Mesenchymal stem cell (in vitro differentiated cells and primary cell): ENCODE data around the gene ZFP1.

Source experiments
- DNase-seq: peaks from one replicate; pipeline ENCODE4 v3.0.0-alpha.2; 2013
- H2AFZ ChIP-seq: one replicate; pipeline ENCODE4 v1.6.1; 2013; ENCODE audit warnings: low read depth, mild to moderate bottlenecking, control low read depth, inconsistent platforms, low read length, moderate library complexity
- H2AK5ac ChIP-seq: 2 replicates; pipeline ENCODE4 v1.6.1; 2013; ENCODE audit warnings: low read length, moderate library complexity, mild to moderate bottlenecking, inconsistent platforms; ENCODE audit not compliant: severe bottlenecking
- H2BK120ac ChIP-seq: one replicate; pipeline ENCODE4 v1.6.1; 2013; ENCODE audit warnings: low read depth, mild to moderate bottlenecking, inconsistent platforms, low read length, moderate library complexity
- H2BK12ac ChIP-seq, 2 experiments: one replicate each; pipeline ENCODE4 v1.6.1; 2013; ENCODE audit warnings: inconsistent platforms in 2 of 2, low read length in 2 of 2, mild to moderate bottlenecking in 2 of 2, moderate library complexity in 2 of 2, control low read depth in 1 of 2
- H2BK15ac ChIP-seq: one replicate; pipeline ENCODE4 v1.6.1; 2013; ENCODE audit warnings: mild to moderate bottlenecking, low read depth, inconsistent platforms; ENCODE audit not compliant: poor library complexity, severe bottlenecking
- H2BK5ac ChIP-seq: 2 replicates; pipeline ENCODE4 v1.6.1; 2013; ENCODE audit warnings: low read depth, mild to moderate bottlenecking, low read length, control low read depth, inconsistent platforms; ENCODE audit not compliant: poor library complexity, severe bottlenecking
- H3K14ac ChIP-seq, 2 experiments: one replicate each; pipeline ENCODE4 v1.6.1; 2013; ENCODE audit warnings: inconsistent platforms in 2 of 2, low read length in 2 of 2, control low read depth in 1 of 2, mild to moderate bottlenecking in 1 of 2, moderate library complexity in 1 of 2
- H3K18ac ChIP-seq, 2 experiments: one replicate each; pipeline ENCODE4 v1.6.1; 2013; ENCODE audit warnings: inconsistent platforms in 2 of 2, low read length in 2 of 2, control low read depth in 1 of 2, low read depth in 1 of 2, mild to moderate bottlenecking in 1 of 2
- H3K23ac ChIP-seq, 2 experiments: one replicate each; pipeline ENCODE4 v1.6.1; 2013; ENCODE audit warnings: inconsistent platforms in 2 of 2, low read length in 2 of 2, mild to moderate bottlenecking in 2 of 2, moderate library complexity in 2 of 2, control low read depth in 1 of 2
- H3K27ac ChIP-seq: 2 replicates; pipeline ENCODE4 v1.5.1; 2013; ENCODE audit warnings: mild to moderate bottlenecking, moderate library complexity, low read length, control low read depth, inconsistent platforms; ENCODE audit not compliant: poor library complexity, severe bottlenecking
- H3K27me3 ChIP-seq, 2 experiments: 2 replicates each; pipeline versions ENCODE4 v1.6.1 to v1.7.0; 2013; ENCODE audit warnings: low read length in 2 of 2, mild to moderate bottlenecking in 2 of 2, moderate library complexity in 2 of 2, control low read depth in 1 of 2, inconsistent platforms in 1 of 2; ENCODE audit not compliant: control insufficient read depth in 1 of 2, insufficient read depth in 1 of 2
- H3K36me3 ChIP-seq, 2 experiments: 2 replicates each; pipeline versions ENCODE4 v1.6.1 to v1.7.0; 2013; ENCODE audit warnings: low read length in 2 of 2, control low read depth in 1 of 2, inconsistent platforms in 1 of 2, low read depth in 1 of 2, mild to moderate bottlenecking in 1 of 2; ENCODE audit not compliant: insufficient read depth in 2 of 2, control insufficient read depth in 1 of 2
- H3K4ac ChIP-seq, 2 experiments: one replicate each; pipeline ENCODE4 v1.6.1; 2013; ENCODE audit warnings: inconsistent platforms in 2 of 2, low read length in 2 of 2, mild to moderate bottlenecking in 2 of 2, moderate library complexity in 2 of 2, control low read depth in 1 of 2, low read depth in 1 of 2
- H3K4me1 ChIP-seq: 2 replicates; pipeline ENCODE4 v1.6.1; 2013; ENCODE audit warnings: low read depth, low read length, control low read depth; ENCODE audit not compliant: control insufficient read depth, insufficient read depth
- H3K4me2 ChIP-seq: 2 replicates; pipeline ENCODE4 v1.6.1; 2013; ENCODE audit warnings: low read length, mild to moderate bottlenecking, inconsistent platforms; ENCODE audit not compliant: poor library complexity, severe bottlenecking
- H3K4me3 ChIP-seq, 2 experiments: 2 replicates each; pipeline versions ENCODE4 v1.5.1 to v1.7.0; 2013; ENCODE audit warnings: low read length in 2 of 2, mild to moderate bottlenecking in 2 of 2, control low read depth in 1 of 2, low read depth in 1 of 2; ENCODE audit not compliant: insufficient read depth in 1 of 2
- H3K79me1 ChIP-seq: replicated peaks from 2 replicates; pipeline ENCODE4 v1.6.1; 2013; ENCODE audit warnings: mild to moderate bottlenecking, control low read depth, low read length, inconsistent platforms; ENCODE audit not compliant: poor library complexity, severe bottlenecking
- H3K9ac ChIP-seq: 2 replicates; pipeline ENCODE4 v1.7.0; 2013; ENCODE audit warnings: mild to moderate bottlenecking, low read length, moderate library complexity
- H3K9me3 ChIP-seq: 2 replicates; pipeline ENCODE4 v1.7.0; 2013; ENCODE audit warnings: mild to moderate bottlenecking, low read length; ENCODE audit not compliant: control insufficient read depth
- H4K8ac ChIP-seq: one replicate; pipeline ENCODE4 v1.6.1; 2013; ENCODE audit warnings: inconsistent platforms, mild to moderate bottlenecking, low read length, moderate library complexity
- H4K91ac ChIP-seq: one replicate; pipeline ENCODE4 v1.6.1; 2013; ENCODE audit warnings: mild to moderate bottlenecking, low read length, inconsistent platforms
- WGBS: methylation state at CpG from one replicate; pipeline ENCODE4 v1.1.7; 2013; ENCODE audit warnings: mixed read lengths; 5-methylcytosine and 5-hydroxymethylcytosine counted together

ZFP1 gene

DNA sequence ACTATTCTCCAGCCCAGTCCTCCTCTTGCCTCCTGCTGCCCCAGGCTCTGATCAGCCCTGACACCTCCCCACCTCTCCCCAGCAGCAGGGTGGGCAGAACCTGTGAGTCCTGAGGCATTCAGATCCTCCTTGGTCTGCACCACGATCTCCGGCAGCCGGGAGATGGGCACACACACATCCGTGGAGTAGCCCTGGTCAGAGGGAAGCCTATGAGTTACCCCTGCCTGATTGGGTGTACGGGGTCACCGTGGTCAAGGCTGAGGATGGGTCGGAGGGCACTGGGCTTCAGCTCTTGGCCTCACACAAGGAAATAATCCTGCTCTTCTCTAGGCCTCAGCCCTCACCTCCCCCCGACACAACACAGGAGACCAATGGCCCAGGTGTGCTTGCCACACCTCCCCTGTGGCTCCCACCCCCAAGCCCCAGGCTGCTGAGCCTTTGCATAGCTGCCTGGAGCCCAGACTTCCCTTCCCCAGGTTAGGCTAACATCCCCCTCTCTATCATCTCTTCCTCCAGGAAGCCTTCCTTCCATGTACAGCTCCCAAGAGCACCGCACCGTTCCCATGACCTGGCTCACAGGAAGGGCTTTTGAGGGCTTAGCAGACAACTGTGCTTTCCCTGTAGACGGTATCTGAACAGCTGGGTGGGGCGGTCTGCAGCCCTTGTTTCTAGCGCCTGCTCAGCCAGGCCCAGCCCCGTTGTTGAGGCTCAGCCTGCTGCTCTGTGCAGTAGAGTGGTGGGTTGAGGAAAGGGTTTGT, 35.4 kb upstream of the ZFP1 start:
- H3K4ac ChIP-seq: no peak overlapping the region
- no peak overlapping the region for H2AK5ac ChIP-seq
- no peak overlapping the region for H4K8ac ChIP-seq
- no peak overlapping the region for H3K14ac ChIP-seq
- no peak overlapping the region for H2BK12ac ChIP-seq
- H3K4me1 ChIP-seq: peaks cover 36% of the 10 kb centered on the region
- no peak overlapping the region for H2BK5ac ChIP-seq
- H3K36me3 ChIP-seq: peaks cover 0 to 20% of the 10 kb centered on the region in 2 experiments
- peaks cover 0 to 14% of the 10 kb centered on the region in 2 experiments for H3K27me3 ChIP-seq
- H3K23ac ChIP-seq: no peak overlapping the region
- no peak overlapping the region for H2BK120ac ChIP-seq
- WGBS: 81% methylated on average over 14 of the region's 14 CpGs
- no peak overlapping the region for H2BK15ac ChIP-seq
- H3K9ac ChIP-seq: no peak overlapping the region
- no peak overlapping the region for H4K91ac ChIP-seq
- peaks cover 2% of the 10 kb centered on the region for H3K79me1 ChIP-seq
- no peak overlapping the region for H3K4me3 ChIP-seq
- H3K9me3 ChIP-seq: no peaks in the 10 kb centered on the region
- DNase-seq: no peak
- no peak overlapping the region for H2AFZ ChIP-seq
- H3K18ac ChIP-seq: no peak overlapping the region
- H3K4me2 ChIP-seq: no peak overlapping the region
- H3K27ac ChIP-seq: no peak overlapping the region

DNA sequence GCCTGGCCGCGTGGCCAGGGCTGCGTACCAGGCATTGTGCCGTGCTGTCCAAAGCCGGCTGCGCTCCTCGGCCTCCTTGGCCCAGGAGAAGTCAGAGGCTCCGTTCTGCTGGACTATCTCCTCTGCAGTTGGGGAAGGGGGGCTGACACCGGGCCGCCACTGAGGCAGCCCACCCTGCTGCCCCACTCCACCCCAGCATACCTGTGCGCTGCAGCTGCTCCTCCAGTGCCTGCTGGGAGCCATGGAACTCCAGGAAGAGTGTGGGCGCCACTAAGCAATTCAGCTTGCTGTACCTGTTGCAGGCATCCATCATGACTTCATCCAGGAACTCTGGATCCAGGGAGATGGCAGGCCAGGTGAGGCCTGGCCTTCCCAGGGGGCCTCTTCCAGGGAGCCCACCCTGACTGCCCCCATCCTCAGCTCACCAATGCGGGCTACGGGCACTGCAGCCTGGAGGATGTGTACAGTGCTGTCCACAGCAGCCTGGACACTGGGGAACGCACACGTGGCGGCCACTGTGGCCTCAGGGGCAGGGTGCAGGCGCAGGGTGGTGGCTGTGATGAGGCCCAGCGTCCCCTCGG, 34.7 kb upstream of the ZFP1 start:
- no peak overlapping the region for H3K4ac ChIP-seq
- no peak overlapping the region for H4K91ac ChIP-seq
- H2BK12ac ChIP-seq: no peak overlapping the region
- H3K9ac ChIP-seq: no peak overlapping the region
- no peak overlapping the region for H2BK120ac ChIP-seq
- H2AFZ ChIP-seq: no peak overlapping the region
- H3K18ac ChIP-seq: no peak overlapping the region
- H3K23ac ChIP-seq: no peak overlapping the region
- H2BK5ac ChIP-seq: no peak overlapping the region
- H2AK5ac ChIP-seq: no peak overlapping the region
- H3K79me1 ChIP-seq: peaks cover 2% of the 10 kb centered on the region
- 92% methylated on average over 20 of the region's 20 CpGs for WGBS
- no peak overlapping the region for H2BK15ac ChIP-seq
- DNase-seq: no peak
- H4K8ac ChIP-seq: peak overlapping the region; percentile 45
- no peaks in the 10 kb centered on the region for H3K9me3 ChIP-seq
- no peak overlapping the region for H3K27ac ChIP-seq
- no peak overlapping the region for H3K4me3 ChIP-seq
- H3K36me3 ChIP-seq: peaks cover 0 to 20% of the 10 kb centered on the region in 2 experiments
- H3K27me3 ChIP-seq: peaks cover 0 to 14% of the 10 kb centered on the region in 2 experiments
- H3K4me2 ChIP-seq: no peak overlapping the region
- H3K4me1 ChIP-seq: peaks cover 34% of the 10 kb centered on the region
- peak overlapping the region in 1 of 2 experiments; percentile 2 for H3K14ac ChIP-seq

DNA sequence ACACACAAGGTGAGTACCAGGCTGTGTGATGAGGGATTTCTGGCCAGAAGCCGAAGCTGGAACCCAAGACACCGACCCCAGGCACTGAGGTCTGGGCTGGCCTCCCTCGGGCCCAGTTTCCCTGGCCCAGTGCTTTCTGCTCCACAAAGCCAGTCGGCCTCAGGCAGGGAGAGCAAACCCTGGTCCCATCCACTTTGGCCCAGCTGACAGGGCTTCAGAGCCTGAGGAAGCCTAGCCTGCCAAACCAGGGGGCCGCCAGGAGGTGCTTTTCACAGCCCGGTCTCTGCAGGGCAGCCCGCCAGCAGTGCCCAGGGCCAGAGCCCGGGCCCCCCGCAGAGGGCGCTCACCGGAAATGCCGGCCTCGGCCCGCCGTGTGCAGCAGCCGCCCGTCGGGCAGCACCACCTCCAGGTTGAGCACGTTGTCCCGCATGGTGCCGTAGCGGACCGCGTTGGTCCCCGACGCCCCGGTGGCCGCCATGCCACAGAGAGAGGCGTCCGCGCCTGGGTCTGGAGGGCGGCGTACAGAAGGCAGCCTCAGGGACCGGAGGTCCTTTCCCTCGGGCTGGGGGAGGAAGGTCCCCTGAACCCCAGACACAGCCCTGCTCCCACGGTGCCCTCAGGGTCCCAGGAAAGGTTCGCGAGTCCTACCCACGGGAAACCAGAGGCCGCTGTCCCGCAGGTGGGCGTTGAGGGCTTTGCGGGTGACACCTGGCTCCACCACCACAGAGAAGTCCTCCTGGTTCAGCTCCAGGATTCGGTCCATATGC, 34.0 kb upstream of the ZFP1 start:
- Histone ChIP-seq H4K8ac (no peak overlapping the region), H3K27me3 (peaks cover 0 to 14% of the 10 kb centered on the region in 2 experiments), H2BK15ac (no peak overlapping the region), H2AFZ (no peak overlapping the region), H3K23ac (no peak overlapping the region), H2AK5ac (no peak overlapping the region), H3K4me1 (peaks cover 27% of the 10 kb centered on the region), H3K4me3 (no peak overlapping the region), H3K4me2 (no peak overlapping the region), H3K18ac (no peak overlapping the region), H3K4ac (no peak overlapping the region), H3K14ac (no peak overlapping the region), H4K91ac (no peak overlapping the region), H2BK120ac (no peak overlapping the region), H3K36me3 (peaks cover 0 to 20% of the 10 kb centered on the region in 2 experiments), H3K9me3 (no peaks in the 10 kb centered on the region), H3K9ac (no peak overlapping the region), H3K79me1 (peaks cover 2% of the 10 kb centered on the region), H2BK12ac (no peak overlapping the region), H3K27ac (no peak overlapping the region), H2BK5ac (no peak overlapping the region)
- DNase-seq: no peak
- WGBS: 97% methylated on average over 44 of the region's 44 CpGs
